H1 (cell line): ENCODE data around the gene PITPNC1. TPM values are rescaled to one million over a fixed set of nuclear protein-coding genes. Genes with fewer than 3 reads are reported as not detected.

Experiments
- ASH2L ChIP-seq: fragments of 200-600, 300-600 bp; sonication (generic); IDR thresholded peaks from one replicate; pipeline ENCODE4 v1.7.1; 2017; ENCODE audit warnings: low read length
- CBX8 ChIP-seq: fragments of 300-800, 300-1000 bp; sonication (generic); IDR thresholded peaks from 2 replicates; pipeline ENCODE4 v1.7.1; 2016; ENCODE audit warnings: low read depth, low read length, borderline replicate concordance
- CHD2 ChIP-seq: IDR thresholded peaks from 2 replicates; pipeline ENCODE4 v1.6.1; 2012; ENCODE audit warnings: low read length, improper control_type of control experiment
- E2F6 ChIP-seq: IDR thresholded peaks from 2 replicates; pipeline ENCODE4 v1.6.1; 2012; ENCODE audit warnings: inconsistent platforms
- GABPA ChIP-seq: IDR thresholded peaks from 2 replicates; pipeline ENCODE4 v1.6.1; 2011; ENCODE audit warnings: mild to moderate bottlenecking, low read length, moderate library complexity, borderline replicate concordance; ENCODE audit not compliant: insufficient read depth
- HDAC2 ChIP-seq, 2 experiments: fragments of 300-600 bp in 1 of 2; sonication (generic) in 1 of 2; IDR thresholded peaks; 2 replicates each; pipeline ENCODE4 v1.6.1; 2011 to 2012; ENCODE audit warnings: low read depth in 2 of 2, low read length in 2 of 2, mild to moderate bottlenecking in 2 of 2, moderate library complexity in 2 of 2, borderline replicate concordance in 1 of 2, inconsistent platforms in 1 of 2
- KDM1A ChIP-seq: fragments of 200-600, 300-600 bp; sonication (generic); IDR thresholded peaks from 2 replicates; pipeline ENCODE4 v1.7.1; 2016; ENCODE audit warnings: mild to moderate bottlenecking, low read length, borderline replicate concordance
- KDM4A ChIP-seq: IDR thresholded peaks from one replicate; pipeline ENCODE4 v1.7.1; 2012; ENCODE audit warnings: low read depth, mild to moderate bottlenecking, moderate library complexity, low read length, inconsistent platforms; ENCODE audit not compliant: severe bottlenecking
- NRF1 ChIP-seq: IDR thresholded peaks from 2 replicates; pipeline ENCODE4 v1.6.1; 2011; ENCODE audit warnings: mild to moderate bottlenecking, low read depth, low read length, improper control_type of control experiment
- PHF8 ChIP-seq: fragments of 200-600 bp; sonication (generic); conservative IDR thresholded peaks from 2 replicates; pipeline ENCODE4 v1.7.1; 2012; ENCODE audit warnings: low read depth, mild to moderate bottlenecking, inconsistent platforms, low read length, moderate library complexity
- POU5F1 ChIP-seq: IDR thresholded peaks from 2 replicates; pipeline ENCODE4 v1.6.1; 2011; ENCODE audit warnings: low read depth, mild to moderate bottlenecking, low read length, moderate library complexity
- RBBP5 ChIP-seq: IDR thresholded peaks from 2 replicates; pipeline ENCODE4 v1.7.1; 2012; ENCODE audit warnings: low read depth, mild to moderate bottlenecking, inconsistent platforms, low read length, moderate library complexity, borderline replicate concordance
- SAP30 ChIP-seq: fragments of 300-600 bp; sonication (generic); IDR thresholded peaks from 2 replicates; pipeline ENCODE4 v1.7.1; 2012; ENCODE audit warnings: low read length, moderate library complexity, mild to moderate bottlenecking, inconsistent platforms; ENCODE audit not compliant: insufficient read depth, insufficient replicate concordance
- SIN3A ChIP-seq, 2 experiments: IDR thresholded peaks in 1 of 2; conservative IDR thresholded peaks in 1 of 2; 2 replicates each; pipeline ENCODE4 v1.6.1; 2011 to 2012; ENCODE audit warnings: low read length in 2 of 2, improper control_type of control experiment in 1 of 2, low read depth in 1 of 2, mild to moderate bottlenecking in 1 of 2
- SP1 ChIP-seq: IDR thresholded peaks from 2 replicates; pipeline ENCODE4 v1.6.1; 2011; ENCODE audit warnings: low read depth, low read length
- SP2 ChIP-seq: IDR thresholded peaks from 2 replicates; pipeline ENCODE4 v1.6.1; 2012; ENCODE audit warnings: mild to moderate bottlenecking, low read length, inconsistent platforms
- SRF ChIP-seq: IDR thresholded peaks from 2 replicates; pipeline ENCODE4 v1.6.1; 2011; ENCODE audit warnings: mild to moderate bottlenecking, low read depth, low read length, moderate library complexity
- SUZ12 ChIP-seq: fragments of 200-600 bp; sonication (generic); IDR thresholded peaks from 2 replicates; pipeline ENCODE4 v1.6.1; 2012; ENCODE audit warnings: mild to moderate bottlenecking, inconsistent platforms, low read length, moderate library complexity, mixed read lengths
- TAF1 ChIP-seq: IDR thresholded peaks from 2 replicates; pipeline ENCODE4 v1.6.1; 2011; ENCODE audit warnings: mild to moderate bottlenecking, low read depth, low read length
- TBP ChIP-seq: IDR thresholded peaks from 2 replicates; pipeline ENCODE4 v1.6.1; 2011; ENCODE audit warnings: low read depth, low read length, improper control_type of control experiment
- TCF12 ChIP-seq: IDR thresholded peaks from 2 replicates; pipeline ENCODE4 v1.6.1; 2011; ENCODE audit warnings: low read depth, mild to moderate bottlenecking, low read length
- YY1 ChIP-seq: IDR thresholded peaks from 2 replicates; pipeline ENCODE4 v1.6.1; 2011; ENCODE audit warnings: low read depth, mild to moderate bottlenecking, low read length
- polyA plus RNA-seq, 7 experiments: library from polyadenylated mRNA; depleted of rRNA in 3 of 7; stranded (reverse) in 5 of 7; unstranded in 2 of 7; fragments of >200 nt in 5 of 7; fragments of 200-250 nt in 2 of 7; gene quantifications; 1 replicate in 5 of 7; 2 replicates in 1 of 7; 4 replicates in 1 of 7; pipeline versions ENCODE4 v1.2.1 to v1.2.3, GENCODE V29; 2011 to 2013; ENCODE audit warnings: missing spikeins in 2 of 7, mixed read lengths in 2 of 7
- total RNA-seq: library from RNA; stranded (reverse); fragmentation: NEBNext Ultra II Directional; extraction: Animal tissue kit (Norgen Biotek cat#: 25700); gene quantifications from 2 replicates; pipeline ENCODE4 v1.2.1, GENCODE V29; 2021
- TF ChIP-seq, protein P1 (sequence below): IDR thresholded peaks from 2 replicates; pipeline ENCODE4 v1.6.1; 2012; ENCODE audit warnings: inconsistent platforms

Gene PITPNC1
- total and polyA plus RNA-seq, 2 of the 8 experiments (the other 6 are each of a cell fraction or from before 2014, with no cell fraction given): 17.6 to 54.7 TPM

DNA sequence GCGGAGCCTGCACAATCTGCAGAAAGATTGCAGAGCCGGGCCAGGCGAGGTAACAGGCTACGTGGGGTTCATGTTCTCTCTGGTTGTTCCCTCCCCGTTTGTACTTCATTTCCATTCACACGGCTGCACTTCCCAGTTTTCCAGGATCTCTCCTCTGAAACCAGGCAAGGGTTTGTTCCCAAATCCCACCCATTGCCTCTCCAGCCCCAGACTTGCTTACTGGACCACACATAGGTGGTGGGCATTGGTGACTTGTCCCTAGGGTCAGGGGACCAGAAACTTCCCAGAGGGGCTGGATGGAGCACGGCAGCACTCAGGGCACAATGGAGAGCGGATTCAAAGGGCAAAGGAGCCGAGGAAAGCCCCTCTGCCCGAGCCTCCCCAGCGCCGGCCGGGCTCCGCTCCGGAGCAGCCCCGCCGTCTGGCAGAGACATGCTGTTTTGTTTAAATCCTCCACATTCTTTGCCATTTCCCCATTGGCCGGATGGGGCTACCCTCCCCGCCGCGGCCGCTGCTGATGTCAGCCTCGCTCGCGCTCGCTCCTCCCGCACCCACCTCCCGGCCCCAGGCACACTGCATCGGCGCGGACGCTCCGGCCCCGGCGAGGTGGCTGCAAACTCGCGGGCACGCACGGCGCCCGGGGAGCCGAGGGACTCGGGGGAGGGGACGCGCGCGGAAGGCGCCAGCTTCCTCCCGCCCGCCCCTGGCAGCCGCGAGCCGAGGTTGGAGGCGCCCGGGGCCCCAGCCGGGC is at the start of gene PITPNC1 (continued):
- no peak for TF ChIP-seq GABPA
- TF ChIP-seq SIN3A (conservative IDR thresholded peaks at IDR 0.05 in 1 of 2, IDR thresholded peaks at IDR 0.05 in 1 of 2; ENCODE audit: low read depth in 1 of 2, low read length in 2 of 2): 0 out of 4 replicates have a peak, but pooled peaks have one; percentile 3 to 39
- no peak for TF ChIP-seq SAP30
- TF ChIP-seq TAF1: peak; percentile 77
- TF ChIP-seq CBX8: no peak
- TF ChIP-seq, protein P1, sequence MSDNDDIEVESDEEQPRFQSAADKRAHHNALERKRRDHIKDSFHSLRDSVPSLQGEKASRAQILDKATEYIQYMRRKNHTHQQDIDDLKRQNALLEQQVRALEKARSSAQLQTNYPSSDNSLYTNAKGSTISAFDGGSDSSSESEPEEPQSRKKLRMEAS: peak; percentile 32
- peak; percentile 35 for TF ChIP-seq KDM4A
- TF ChIP-seq NRF1: no peak
- peak; percentile 9; the same call in 1 of the 2 replicates for TF ChIP-seq SP1
- no peak for TF ChIP-seq POU5F1
- peak; percentile 74; the same call in 1 of the 2 replicates for TF ChIP-seq TBP
- peak; percentile 89 for TF ChIP-seq ASH2L
- TF ChIP-seq TCF12: no peak
- no peak for TF ChIP-seq SRF
- peak; percentile 73; the same call in 1 of the 2 replicates for TF ChIP-seq YY1
- TF ChIP-seq PHF8: peak; percentile 60; the same call in 1 of the 2 replicates
- TF ChIP-seq HDAC2 (IDR thresholded peaks at IDR 0.05; ENCODE audit: borderline replicate concordance in 1 of 2, low read depth in 2 of 2, low read length in 2 of 2): no peak
- no peak for TF ChIP-seq SP2
- TF ChIP-seq CHD2: no peak
- peak; percentile 14; the same call in 1 of the 2 replicates for TF ChIP-seq KDM1A
- TF ChIP-seq RBBP5: peak; percentile 71; the same call in 1 of the 2 replicates
- no peak for TF ChIP-seq SUZ12
- no peak; the same call in 1 of the 2 replicates for TF ChIP-seq E2F6
